ENCODE measurements around the gene FBLN2. TPM values are rescaled to one million over a fixed set of nuclear protein-coding genes. Genes with fewer than 3 reads are reported as not detected.

FBLN2 gene
- total RNA-seq, 2 experiments from 2014 or later, result 8.4 to 13.7 TPM

- TF ChIP-seq, protein P1, sequence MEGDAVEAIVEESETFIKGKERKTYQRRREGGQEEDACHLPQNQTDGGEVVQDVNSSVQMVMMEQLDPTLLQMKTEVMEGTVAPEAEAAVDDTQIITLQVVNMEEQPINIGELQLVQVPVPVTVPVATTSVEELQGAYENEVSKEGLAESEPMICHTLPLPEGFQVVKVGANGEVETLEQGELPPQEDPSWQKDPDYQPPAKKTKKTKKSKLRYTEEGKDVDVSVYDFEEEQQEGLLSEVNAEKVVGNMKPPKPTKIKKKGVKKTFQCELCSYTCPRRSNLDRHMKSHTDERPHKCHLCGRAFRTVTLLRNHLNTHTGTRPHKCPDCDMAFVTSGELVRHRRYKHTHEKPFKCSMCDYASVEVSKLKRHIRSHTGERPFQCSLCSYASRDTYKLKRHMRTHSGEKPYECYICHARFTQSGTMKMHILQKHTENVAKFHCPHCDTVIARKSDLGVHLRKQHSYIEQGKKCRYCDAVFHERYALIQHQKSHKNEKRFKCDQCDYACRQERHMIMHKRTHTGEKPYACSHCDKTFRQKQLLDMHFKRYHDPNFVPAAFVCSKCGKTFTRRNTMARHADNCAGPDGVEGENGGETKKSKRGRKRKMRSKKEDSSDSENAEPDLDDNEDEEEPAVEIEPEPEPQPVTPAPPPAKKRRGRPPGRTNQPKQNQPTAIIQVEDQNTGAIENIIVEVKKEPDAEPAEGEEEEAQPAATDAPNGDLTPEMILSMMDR (IDR thresholded peaks at IDR 0.05), result no peak
- ATAC-seq, result no peak
- Mint-ChIP-seq H3K36me3 (ENCODE audit: low read depth) (no peaks in the 10 kb centered on the region), H3K4me1 (ENCODE audit: low read depth) (peaks cover 11% of the 10 kb centered on the region), H3K27me3 (peaks cover 3% of the 10 kb centered on the region), H3K4me3 (no peak overlapping the region), H3K9me3 (peaks cover 3% of the 10 kb centered on the region), H3K27ac (no peak overlapping the region)
- POLR2A ChIA-PET, result interaction anchor here (1.0 kb wide), 1 partner anchor 34 kb away, joined by 3 read pairs; no protein-coding TSS in a partner anchor
- intact Hi-C loops (cut with micrococcal nuclease), result no loop called here
- DNase-seq, result no peak
- CTCF ChIA-PET, result interaction anchor here (1.3 kb wide), 1 partner anchor 10 kb away, joined by 3 read pairs; no protein-coding TSS in a partner anchor
Observed at GRCh38 chr3:13532631-13533030, 16.3 kb upstream of the FBLN2 start.

DNA sequence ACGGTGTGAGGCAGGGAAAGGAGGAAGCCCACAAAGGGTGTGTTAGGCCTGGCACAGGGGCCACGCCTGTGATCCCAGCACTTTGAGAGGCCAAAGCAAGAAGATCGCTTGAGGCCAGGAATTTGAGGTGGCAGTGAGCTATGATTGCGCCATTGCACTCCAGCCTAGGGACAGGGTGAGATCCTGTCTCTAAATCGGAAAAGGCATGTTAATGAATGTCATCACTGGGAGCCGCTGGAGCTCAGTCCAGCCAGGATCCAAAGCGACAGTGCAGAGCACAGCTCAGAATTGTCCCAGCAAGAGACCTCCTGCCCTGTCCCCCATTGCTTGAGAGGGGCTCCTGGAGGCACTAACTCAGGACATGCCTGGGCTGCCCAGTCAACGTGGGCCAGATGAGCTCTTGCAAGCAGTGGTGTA lies 15.0 kb upstream of the FBLN2 start:
- POLR2A ChIA-PET, result interaction anchor here (0.6 to 1.7 kb wide), 3 partner anchors 13 to 1564 kb away, joined by 3 to 4 read pairs (median 3); no protein-coding TSS in a partner anchor
- intact Hi-C loops (cut with micrococcal nuclease), result no loop called here
- TF ChIP-seq, protein P1 (IDR thresholded peaks at IDR 0.05), result no peak

DNA sequence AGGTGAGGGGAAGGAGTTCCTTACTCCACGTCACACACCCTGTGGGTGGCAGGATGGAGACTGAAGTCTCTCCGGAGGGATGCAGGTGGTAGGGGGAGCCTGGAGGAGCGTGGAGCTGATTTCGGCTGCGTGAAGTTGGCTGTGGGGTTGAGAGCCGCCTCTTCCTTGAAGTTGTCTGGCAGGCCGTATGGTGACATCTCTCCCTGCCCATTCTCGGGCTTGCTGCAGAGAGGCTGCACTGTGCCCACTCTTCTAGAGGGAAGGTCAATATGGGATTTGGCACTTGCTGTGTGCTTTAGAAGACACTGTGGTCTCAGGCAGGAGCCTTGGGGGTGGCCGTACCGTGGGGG lies 13.4 kb upstream of the FBLN2 start:
- Mint-ChIP-seq H3K27me3 (peaks cover 3% of the 10 kb centered on the region), H3K27ac (no peak overlapping the region), H3K36me3 (ENCODE audit: low read depth) (no peaks in the 10 kb centered on the region), H3K4me1 (ENCODE audit: low read depth) (peaks cover 11% of the 10 kb centered on the region), H3K4me3 (no peak overlapping the region), H3K9me3 (peaks cover 3% of the 10 kb centered on the region)
- no peak for DNase-seq
- TF ChIP-seq, protein P1 (IDR thresholded peaks at IDR 0.05), result no peak
- ATAC-seq, result no peak
- intact Hi-C loops (cut with micrococcal nuclease), result no loop called here
- CTCF ChIA-PET, result interaction anchor here (0.6 to 1.5 kb wide), 2 partner anchors 11 to 112 kb away, joined by 3 to 4 read pairs; no protein-coding TSS in a partner anchor
- POLR2A ChIA-PET, result no interaction called here

More for the DNA sequence above, 15.0 kb upstream of the FBLN2 start:
- Mint-ChIP-seq H3K27me3 (peaks cover 3% of the 10 kb centered on the region), H3K36me3 (ENCODE audit: low read depth) (no peaks in the 10 kb centered on the region), H3K9me3 (peaks cover 3% of the 10 kb centered on the region), H3K27ac (no peak overlapping the region), H3K4me1 (ENCODE audit: low read depth) (peaks cover 11% of the 10 kb centered on the region), H3K4me3 (no peak overlapping the region)
- CTCF ChIA-PET, result interaction anchor here (0.7 to 1.6 kb wide), 4 partner anchors 17 to 117 kb away, joined by 3 to 4 read pairs (median 3); no protein-coding TSS in a partner anchor
- DNase-seq (no peak), ATAC-seq (no peak)

GRCh38 chr3:13535905-13536304 lies 13.0 kb upstream of the FBLN2 start:
- H3K4me1 Mint-ChIP-seq (ENCODE audit: low read depth), result peaks cover 11% of the 10 kb centered on the region
- ATAC-seq (no peak), DNase-seq (no peak)
- H3K36me3 Mint-ChIP-seq (ENCODE audit: low read depth), result no peaks in the 10 kb centered on the region
- H3K27me3 Mint-ChIP-seq, result peaks cover 3% of the 10 kb centered on the region
- H3K4me3 Mint-ChIP-seq, result no peak overlapping the region
- ChIA-PET POLR2A (no interaction called here), CTCF (interaction anchor here (1.1 to 1.5 kb wide), 3 partner anchors 28 to 112 kb away, joined by 3 to 7 read pairs (median 4); no protein-coding TSS in a partner anchor)
- H3K27ac Mint-ChIP-seq, result no peak overlapping the region
- TF ChIP-seq, protein P1 (IDR thresholded peaks at IDR 0.05), result no peak
- intact Hi-C loops (cut with micrococcal nuclease), result no loop called here
- H3K9me3 Mint-ChIP-seq, result peaks cover 4% of the 10 kb centered on the region

GRCh38 chr3:13536432-13536831 lies 12.5 kb upstream of the FBLN2 start:
- DNase-seq, result no peak
- POLR2A ChIA-PET, result no interaction called here
- peaks cover 3% of the 10 kb centered on the region for H3K27me3 Mint-ChIP-seq
- no peak overlapping the region for H3K4me3 Mint-ChIP-seq
- no peak overlapping the region for H3K27ac Mint-ChIP-seq
- H3K9me3 Mint-ChIP-seq, result peaks cover 5% of the 10 kb centered on the region
- H3K36me3 Mint-ChIP-seq (ENCODE audit: low read depth), result no peaks in the 10 kb centered on the region
- TF ChIP-seq, protein P1 (IDR thresholded peaks at IDR 0.05), result no peak
- peaks cover 11% of the 10 kb centered on the region for H3K4me1 Mint-ChIP-seq (ENCODE audit: low read depth)
- intact Hi-C loops (cut with micrococcal nuclease), result no loop called here
- CTCF ChIA-PET, result interaction anchor here (1.0 to 1.5 kb wide), 4 partner anchors 27 to 111 kb away, joined by 3 to 7 read pairs (median 4); no protein-coding TSS in a partner anchor
- no peak for ATAC-seq

All from activated CD8-positive, alpha-beta T cell treated with anti-CD3 and anti-CD28 coated beads for 36 hours (primary cell).